H1 (cell line): Measurements from ENCODE around the gene EPN2. TPM values are rescaled to one million over a fixed set of nuclear protein-coding genes. Genes with fewer than 3 reads are reported as not detected.

Experiments
- BACH1 ChIP-seq: IDR thresholded peaks from 2 replicates; pipeline ENCODE4 v1.6.1; 2012; ENCODE audit warnings: low read length, improper control_type of control experiment
- KDM1A ChIP-seq: fragments of 200-600, 300-600 bp; sonication (generic); IDR thresholded peaks from 2 replicates; pipeline ENCODE4 v1.7.1; 2016; ENCODE audit warnings: mild to moderate bottlenecking, low read length, borderline replicate concordance
- NRF1 ChIP-seq: IDR thresholded peaks from 2 replicates; pipeline ENCODE4 v1.6.1; 2011; ENCODE audit warnings: mild to moderate bottlenecking, low read depth, low read length, improper control_type of control experiment
- polyA plus RNA-seq, 7 experiments: library from polyadenylated mRNA; depleted of rRNA in 3 of 7; stranded (reverse) in 5 of 7; unstranded in 2 of 7; fragments of >200 nt in 5 of 7; fragments of 200-250 nt in 2 of 7; gene quantifications; 1 replicate in 5 of 7; 2 replicates in 1 of 7; 4 replicates in 1 of 7; pipeline versions ENCODE4 v1.2.1 to v1.2.3, GENCODE V29; 2011 to 2013; ENCODE audit warnings: missing spikeins in 2 of 7, mixed read lengths in 2 of 7
- total RNA-seq: library from RNA; stranded (reverse); fragmentation: NEBNext Ultra II Directional; extraction: Animal tissue kit (Norgen Biotek cat#: 25700); gene quantifications from 2 replicates; pipeline ENCODE4 v1.2.1, GENCODE V29; 2021
- TF ChIP-seq, protein P1 (sequence below): fragments of 300-600 bp; sonication (generic); IDR thresholded peaks from 2 replicates; pipeline ENCODE4 v1.7.1; 2012; ENCODE audit warnings: low read length, moderate library complexity, mild to moderate bottlenecking, inconsistent platforms; ENCODE audit not compliant: insufficient replicate concordance
- TF ChIP-seq, protein P2 (sequence below): IDR thresholded peaks from 2 replicates; pipeline ENCODE4 v1.6.1; 2011; ENCODE audit warnings: low read depth, mild to moderate bottlenecking, low read length; ENCODE audit not compliant: insufficient read depth

The EPN2 gene
- total and polyA plus RNA-seq, 2 of the 8 experiments (the other 6 are each of a cell fraction or from before 2014, with no cell fraction given): 28.7 to 55.8 TPM

DNA sequence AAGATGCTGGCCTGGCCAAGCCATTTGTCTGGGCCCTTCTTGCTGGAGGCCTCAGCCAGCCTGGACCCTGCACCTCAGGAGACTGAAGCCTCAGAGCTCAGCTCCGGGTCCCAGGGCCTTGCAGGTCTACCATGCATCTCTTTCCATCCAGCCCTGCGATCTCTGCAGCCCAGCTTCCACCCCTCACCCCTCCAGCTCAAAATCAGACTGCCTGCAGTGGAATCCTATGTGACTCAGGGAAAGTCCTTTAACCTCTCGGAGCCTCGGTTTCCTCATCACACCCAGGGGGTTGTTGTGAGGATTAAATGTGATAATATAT lies 128.3 kb downstream of the EPN2 start (continued):
- TF ChIP-seq, protein P1, sequence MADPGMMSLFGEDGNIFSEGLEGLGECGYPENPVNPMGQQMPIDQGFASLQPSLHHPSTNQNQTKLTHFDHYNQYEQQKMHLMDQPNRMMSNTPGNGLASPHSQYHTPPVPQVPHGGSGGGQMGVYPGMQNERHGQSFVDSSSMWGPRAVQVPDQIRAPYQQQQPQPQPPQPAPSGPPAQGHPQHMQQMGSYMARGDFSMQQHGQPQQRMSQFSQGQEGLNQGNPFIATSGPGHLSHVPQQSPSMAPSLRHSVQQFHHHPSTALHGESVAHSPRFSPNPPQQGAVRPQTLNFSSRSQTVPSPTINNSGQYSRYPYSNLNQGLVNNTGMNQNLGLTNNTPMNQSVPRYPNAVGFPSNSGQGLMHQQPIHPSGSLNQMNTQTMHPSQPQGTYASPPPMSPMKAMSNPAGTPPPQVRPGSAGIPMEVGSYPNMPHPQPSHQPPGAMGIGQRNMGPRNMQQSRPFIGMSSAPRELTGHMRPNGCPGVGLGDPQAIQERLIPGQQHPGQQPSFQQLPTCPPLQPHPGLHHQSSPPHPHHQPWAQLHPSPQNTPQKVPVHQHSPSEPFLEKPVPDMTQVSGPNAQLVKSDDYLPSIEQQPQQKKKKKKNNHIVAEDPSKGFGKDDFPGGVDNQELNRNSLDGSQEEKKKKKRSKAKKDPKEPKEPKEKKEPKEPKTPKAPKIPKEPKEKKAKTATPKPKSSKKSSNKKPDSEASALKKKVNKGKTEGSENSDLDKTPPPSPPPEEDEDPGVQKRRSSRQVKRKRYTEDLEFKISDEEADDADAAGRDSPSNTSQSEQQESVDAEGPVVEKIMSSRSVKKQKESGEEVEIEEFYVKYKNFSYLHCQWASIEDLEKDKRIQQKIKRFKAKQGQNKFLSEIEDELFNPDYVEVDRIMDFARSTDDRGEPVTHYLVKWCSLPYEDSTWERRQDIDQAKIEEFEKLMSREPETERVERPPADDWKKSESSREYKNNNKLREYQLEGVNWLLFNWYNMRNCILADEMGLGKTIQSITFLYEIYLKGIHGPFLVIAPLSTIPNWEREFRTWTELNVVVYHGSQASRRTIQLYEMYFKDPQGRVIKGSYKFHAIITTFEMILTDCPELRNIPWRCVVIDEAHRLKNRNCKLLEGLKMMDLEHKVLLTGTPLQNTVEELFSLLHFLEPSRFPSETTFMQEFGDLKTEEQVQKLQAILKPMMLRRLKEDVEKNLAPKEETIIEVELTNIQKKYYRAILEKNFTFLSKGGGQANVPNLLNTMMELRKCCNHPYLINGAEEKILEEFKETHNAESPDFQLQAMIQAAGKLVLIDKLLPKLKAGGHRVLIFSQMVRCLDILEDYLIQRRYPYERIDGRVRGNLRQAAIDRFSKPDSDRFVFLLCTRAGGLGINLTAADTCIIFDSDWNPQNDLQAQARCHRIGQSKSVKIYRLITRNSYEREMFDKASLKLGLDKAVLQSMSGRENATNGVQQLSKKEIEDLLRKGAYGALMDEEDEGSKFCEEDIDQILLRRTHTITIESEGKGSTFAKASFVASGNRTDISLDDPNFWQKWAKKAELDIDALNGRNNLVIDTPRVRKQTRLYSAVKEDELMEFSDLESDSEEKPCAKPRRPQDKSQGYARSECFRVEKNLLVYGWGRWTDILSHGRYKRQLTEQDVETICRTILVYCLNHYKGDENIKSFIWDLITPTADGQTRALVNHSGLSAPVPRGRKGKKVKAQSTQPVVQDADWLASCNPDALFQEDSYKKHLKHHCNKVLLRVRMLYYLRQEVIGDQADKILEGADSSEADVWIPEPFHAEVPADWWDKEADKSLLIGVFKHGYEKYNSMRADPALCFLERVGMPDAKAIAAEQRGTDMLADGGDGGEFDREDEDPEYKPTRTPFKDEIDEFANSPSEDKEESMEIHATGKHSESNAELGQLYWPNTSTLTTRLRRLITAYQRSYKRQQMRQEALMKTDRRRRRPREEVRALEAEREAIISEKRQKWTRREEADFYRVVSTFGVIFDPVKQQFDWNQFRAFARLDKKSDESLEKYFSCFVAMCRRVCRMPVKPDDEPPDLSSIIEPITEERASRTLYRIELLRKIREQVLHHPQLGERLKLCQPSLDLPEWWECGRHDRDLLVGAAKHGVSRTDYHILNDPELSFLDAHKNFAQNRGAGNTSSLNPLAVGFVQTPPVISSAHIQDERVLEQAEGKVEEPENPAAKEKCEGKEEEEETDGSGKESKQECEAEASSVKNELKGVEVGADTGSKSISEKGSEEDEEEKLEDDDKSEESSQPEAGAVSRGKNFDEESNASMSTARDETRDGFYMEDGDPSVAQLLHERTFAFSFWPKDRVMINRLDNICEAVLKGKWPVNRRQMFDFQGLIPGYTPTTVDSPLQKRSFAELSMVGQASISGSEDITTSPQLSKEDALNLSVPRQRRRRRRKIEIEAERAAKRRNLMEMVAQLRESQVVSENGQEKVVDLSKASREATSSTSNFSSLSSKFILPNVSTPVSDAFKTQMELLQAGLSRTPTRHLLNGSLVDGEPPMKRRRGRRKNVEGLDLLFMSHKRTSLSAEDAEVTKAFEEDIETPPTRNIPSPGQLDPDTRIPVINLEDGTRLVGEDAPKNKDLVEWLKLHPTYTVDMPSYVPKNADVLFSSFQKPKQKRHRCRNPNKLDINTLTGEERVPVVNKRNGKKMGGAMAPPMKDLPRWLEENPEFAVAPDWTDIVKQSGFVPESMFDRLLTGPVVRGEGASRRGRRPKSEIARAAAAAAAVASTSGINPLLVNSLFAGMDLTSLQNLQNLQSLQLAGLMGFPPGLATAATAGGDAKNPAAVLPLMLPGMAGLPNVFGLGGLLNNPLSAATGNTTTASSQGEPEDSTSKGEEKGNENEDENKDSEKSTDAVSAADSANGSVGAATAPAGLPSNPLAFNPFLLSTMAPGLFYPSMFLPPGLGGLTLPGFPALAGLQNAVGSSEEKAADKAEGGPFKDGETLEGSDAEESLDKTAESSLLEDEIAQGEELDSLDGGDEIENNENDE: no peak
- TF ChIP-seq, protein P2, sequence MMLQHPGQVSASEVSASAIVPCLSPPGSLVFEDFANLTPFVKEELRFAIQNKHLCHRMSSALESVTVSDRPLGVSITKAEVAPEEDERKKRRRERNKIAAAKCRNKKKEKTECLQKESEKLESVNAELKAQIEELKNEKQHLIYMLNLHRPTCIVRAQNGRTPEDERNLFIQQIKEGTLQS: no peak
- TF ChIP-seq KDM1A: no peak
- no peak for TF ChIP-seq BACH1
- TF ChIP-seq NRF1: no peak
